ENCODE measurements around the gene RALBP1.
A peak's percentile ranks its signal among the peaks of the same experiment; 100 is the strongest.
"Not testable (repeated sequence)": the region's sequence is repeated elsewhere in the genome, so short reads cannot be mapped to it uniquely, and the experiment has no call there.

RALBP1 gene

DNA sequence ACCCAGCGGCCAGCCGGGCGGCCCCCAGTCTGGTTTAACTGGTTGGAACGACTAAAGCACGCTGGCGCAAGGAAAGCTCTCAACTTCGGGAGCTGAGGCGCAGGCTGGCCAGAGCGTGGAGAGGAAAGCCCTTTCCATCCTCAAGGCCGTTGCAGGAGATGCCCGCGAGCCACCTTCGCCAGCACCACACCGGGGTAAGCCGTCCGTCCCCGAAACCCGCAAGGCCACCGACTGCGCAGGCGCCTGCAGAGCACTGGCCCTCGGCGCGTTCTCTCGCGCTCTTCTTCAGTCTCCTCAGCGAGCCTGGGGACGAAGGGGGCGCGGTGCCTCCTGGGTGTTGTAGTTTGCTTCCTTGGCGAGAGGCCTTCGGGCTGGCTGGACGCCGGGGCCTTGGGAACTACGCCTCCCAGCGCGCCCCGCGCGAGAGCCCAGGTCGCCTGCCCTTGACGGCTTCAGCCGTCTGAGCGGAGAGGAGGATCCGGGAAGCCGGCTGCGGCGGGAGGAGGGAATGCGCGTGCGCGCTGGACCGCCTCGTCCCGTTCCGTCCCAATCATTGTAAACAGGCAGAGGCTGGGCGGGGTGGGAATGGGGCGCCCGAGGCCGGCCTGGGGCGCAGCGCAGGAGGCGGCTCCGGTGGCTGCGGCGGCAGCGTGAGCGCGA is at the start of gene RALBP1:
Gene RALBP1 (plus strand): TSS at position 531 of the 660 bp plus-strand sequence. CDS start 37,533 bp downstream, outside the sequence.
- DNase-seq, result peak; percentile 99

DNA sequence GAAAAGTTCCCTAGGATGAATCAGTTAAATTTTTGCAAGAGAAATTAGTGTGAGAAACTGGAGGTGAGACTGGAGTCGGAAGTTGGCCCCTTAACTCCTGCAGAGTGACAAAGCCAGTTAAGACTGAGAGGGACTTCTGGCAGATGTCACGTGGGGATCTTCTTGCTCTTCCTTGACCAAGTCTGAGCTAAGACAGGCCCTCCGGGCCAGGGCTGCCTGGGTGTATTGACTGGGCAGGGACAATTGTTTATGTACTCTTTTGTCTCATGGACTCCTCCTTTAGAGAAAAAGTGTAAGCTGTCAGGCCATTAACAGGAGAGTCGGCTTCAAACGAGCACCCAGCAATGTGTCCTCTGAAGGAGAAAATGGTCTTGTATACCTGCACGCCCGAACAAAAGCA is 48.6 kb upstream of the RALBP1 start:
- DNase-seq, result no peak

DNA sequence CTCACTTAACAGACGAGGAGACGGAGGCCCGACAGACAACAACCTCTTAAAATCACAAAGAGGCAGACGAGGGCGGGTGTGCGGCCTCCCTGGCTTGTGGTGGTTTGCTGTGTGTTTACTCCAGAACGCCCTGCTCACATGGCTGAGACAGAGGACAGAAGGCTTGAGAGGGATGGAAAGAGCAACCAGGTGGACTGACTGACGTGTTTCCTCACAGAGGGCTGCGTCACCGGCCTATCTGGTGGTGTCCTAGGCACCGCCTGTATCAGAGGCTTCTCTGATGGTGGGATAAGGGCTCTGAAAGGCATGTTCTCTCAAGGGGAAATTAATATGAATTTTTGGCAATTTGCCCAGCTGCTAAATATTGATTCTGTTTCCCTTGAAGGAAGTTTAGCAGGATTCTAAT is 47.0 kb upstream of the RALBP1 start:
- DNase-seq, result peak; percentile 16

GRCh38 chr18:9428862-9429661 is 46.3 kb upstream of the RALBP1 start:
- DNase-seq, result no peak

DNA sequence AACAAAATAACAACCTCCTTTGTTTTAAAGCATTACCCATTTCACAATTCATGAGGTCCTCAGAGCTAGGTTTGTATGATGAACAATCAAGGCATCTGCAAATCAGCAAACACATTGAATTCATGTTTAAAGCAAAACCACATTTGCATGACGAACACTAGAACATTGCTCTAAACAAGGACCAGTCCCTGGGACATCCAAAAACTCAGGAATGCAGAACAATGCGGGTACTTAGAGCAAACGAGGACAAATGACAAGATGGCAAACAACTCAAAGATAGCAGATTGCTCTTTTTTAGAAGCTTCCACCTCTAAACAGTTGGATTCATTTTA is 45.7 kb upstream of the RALBP1 start:
- no peak for DNase-seq

- DNase-seq, result not testable (repeated sequence)
Observed at GRCh38 chr18:9430315-9430714, 45.0 kb upstream of the RALBP1 start.

GRCh38 chr18:9431296-9431695 is 44.0 kb upstream of the RALBP1 start:
- DNase-seq, result no peak

GRCh38 chr18:9433122-9433521 is 42.2 kb upstream of the RALBP1 start:
- DNase-seq, result not testable (repeated sequence)

GRCh38 chr18:9433671-9434121 is 41.6 kb upstream of the RALBP1 start:
- DNase-seq, result peak; percentile 71

DNA sequence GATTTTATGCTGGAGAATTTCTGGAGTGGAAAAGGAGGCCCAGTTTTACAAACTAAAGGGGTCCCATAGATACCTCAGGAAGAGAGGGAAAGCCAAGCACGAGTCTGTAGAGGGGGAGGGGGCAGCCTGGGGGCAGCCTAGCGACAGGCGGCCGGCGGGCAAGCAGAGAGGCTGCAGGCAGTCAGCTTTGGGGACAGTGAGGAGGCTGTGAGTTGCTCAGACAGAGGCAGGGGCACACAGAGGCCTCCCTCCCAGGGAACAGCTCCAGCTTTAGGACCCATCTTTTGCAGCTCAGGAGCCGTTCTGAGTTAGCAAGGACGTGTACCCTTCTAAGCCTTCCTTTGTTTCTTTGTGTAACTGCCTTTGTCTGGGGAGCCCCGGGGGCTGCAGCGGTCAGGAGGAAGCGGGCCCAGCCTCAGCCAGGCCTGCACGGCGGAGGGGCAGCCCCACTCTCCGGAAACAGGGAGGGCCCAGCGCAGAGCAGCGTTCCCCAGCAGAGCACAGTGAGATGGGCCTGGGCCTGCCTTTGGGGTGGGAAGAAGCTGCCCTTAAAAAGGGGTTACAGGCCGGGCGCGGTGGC is 41.1 kb upstream of the RALBP1 start:
- DNase-seq, result no peak

DNA sequence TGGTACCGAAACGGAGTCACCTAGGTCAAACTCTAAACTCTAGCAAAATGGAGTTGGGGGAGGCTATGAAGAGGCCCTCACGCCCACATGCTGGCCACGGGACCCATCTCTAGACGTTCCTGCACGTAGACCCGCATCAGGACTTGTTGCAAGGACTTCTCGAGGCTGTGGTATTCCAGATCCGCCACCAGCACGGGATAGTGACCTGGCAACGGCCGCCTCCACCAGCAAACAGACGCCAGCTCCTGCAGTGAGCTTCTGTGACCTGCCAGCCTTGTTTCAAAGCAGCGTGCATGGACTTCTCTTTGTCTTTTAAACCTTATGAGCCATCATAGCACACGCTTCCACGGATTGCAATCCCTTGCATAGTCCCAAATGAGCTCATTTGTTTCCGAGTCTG is 40.3 kb upstream of the RALBP1 start:
- DNase-seq, result no peak

DNA sequence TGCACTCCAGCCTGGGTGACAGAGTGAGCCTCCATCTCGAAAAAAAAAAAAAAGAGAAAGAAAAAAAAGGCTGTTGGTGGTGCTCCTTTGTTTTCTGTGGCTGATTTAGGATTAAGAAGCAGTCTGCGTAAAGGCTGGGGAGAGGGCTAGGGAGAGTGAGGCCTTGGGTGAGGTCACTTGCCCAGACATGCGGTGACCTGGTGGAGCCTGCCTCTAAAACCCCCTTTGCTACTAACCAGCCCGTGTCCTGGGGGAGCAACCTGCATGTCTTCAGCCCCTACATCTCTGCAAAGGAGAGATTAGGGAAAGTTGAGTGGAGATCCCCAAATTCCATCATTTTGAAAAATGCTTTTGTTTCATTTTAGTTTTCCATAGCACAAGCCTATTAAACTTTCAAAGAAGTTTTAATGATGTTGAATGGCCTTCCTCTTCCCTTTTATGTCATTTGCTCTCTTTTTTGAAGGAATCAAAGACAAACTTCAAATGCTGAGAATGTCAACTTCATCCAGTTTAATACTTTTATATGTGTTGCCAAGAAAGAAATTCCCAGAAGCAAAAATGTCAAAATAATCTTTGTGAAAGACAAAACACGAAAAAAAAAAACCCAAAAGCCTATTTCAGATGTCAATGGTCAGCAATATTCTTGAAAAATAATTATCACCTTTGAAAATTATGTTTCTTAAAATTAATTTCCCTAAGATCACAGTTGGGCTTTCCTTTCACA is 38.9 kb upstream of the RALBP1 start:
- DNase-seq, result no peak

DNA sequence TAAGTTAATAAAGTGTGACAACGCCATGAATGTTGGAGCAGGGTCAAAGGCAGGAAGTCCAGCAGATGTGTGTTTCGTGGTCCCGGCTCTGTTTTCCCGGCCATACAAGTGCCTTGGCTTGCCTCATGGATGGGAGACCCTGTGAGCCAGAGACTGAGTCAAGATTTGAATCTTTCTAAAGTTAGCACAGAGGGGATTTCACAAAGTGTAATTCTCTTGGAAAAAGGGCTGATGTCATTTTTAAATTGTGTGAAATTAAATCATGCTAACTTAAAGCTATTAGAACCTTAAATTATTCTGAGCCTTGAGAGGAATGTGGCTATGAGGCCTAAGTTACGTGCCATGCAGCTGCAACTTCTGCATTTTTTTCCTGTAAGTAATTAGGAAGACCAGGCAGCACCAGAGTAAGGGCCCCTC is 38.3 kb upstream of the RALBP1 start:
- no peak for DNase-seq

GRCh38 chr18:9437672-9438071 is 37.6 kb upstream of the RALBP1 start:
- no peak for DNase-seq

GRCh38 chr18:9441061-9441460 is 34.3 kb upstream of the RALBP1 start:
- DNase-seq, result no peak

DNA sequence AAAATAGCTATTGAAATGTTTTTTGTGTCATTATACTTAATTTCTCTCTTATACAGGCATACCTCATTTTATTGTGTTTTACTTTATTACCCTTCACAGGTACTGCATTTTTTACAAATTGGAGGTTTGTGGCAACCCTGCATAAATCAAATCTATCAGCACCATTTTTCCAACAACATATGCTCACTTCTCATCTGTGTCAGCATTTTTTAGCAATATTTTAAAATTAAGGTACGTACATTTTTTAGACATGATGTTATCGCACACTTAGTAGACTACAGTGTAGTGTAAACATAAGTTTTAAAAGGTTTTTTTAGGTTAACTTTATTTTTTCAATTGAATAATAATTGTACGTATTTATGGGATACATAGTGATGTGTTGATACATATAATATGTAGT is 30.8 kb upstream of the RALBP1 start:
- no peak for DNase-seq

DNA sequence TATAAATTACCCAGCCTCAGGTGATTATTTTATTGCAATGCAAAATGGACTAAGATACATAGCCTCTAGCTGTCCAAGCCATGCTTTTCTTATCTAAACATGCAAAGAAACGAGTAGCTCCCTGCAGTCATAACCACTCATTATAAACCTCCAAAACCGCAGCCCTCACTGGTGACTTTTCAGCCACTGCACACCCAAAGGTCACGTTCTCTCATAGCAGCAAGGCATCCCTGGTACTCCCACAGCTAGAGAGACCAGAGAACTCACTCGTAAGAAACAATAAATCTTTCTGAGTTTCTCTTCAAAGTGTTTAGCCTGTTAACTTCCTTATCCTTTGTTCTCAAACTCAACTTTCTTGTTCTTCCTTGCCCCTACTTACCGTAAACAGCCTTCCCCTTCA is 28.5 kb upstream of the RALBP1 start:
- no peak for DNase-seq

DNA sequence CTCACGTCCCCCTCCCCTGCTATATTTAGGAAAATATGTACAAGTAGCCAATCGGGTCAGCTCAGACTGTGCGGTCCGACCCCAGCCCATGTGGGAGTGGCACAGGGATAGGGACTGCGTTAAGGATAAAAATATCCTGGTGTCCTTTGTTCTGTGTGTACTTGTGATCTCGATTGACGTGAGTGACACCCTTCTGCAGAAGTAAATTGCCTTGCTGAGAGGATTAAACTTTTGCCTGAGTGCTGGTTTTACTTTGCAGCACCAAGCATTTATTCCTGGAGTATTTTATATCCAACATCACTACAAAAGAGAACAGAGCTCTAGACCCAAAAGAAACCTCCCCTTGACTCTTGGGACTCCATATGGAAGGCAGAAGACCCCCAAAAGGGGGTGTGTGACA is 28.0 kb upstream of the RALBP1 start:
- DNase-seq, result no peak

DNA sequence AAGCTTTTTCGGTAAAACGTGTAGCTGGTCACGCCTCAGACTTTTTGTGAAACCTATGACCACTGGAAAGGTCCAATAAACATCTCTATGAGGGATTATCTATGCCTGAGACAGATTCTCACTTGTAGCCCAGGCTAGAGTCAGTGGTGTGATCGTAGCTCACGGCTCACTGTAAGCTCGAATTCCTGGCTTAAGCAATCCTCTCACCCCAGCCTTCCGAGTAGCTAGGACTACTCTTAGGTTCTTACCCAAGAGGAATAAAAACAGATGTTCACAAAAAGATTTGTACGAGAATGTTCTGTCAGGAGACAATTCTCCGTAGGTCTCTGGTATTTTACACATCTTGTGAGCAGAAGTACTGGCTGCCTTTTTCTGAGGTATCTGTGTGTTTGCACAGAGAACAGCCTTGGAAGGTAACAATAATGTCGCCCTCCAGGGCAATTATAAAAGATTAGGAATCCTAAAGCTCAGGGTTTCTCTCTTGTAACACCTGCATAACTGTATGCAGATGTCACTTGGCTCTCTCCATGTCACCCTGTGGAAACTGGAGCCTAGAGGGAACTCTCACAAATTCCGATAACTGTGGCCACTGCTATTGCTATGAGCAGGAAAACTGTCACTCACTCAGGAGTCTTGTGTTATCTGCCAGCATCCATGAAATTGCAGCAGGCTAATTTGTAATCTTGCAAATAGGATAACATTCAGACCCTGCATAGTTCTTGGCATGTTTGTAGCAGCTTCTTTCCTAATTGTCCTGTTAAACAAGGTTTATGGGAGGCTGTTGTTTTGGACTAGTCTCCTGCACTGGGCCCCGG is 25.5 kb upstream of the RALBP1 start:
- no peak for DNase-seq

DNA sequence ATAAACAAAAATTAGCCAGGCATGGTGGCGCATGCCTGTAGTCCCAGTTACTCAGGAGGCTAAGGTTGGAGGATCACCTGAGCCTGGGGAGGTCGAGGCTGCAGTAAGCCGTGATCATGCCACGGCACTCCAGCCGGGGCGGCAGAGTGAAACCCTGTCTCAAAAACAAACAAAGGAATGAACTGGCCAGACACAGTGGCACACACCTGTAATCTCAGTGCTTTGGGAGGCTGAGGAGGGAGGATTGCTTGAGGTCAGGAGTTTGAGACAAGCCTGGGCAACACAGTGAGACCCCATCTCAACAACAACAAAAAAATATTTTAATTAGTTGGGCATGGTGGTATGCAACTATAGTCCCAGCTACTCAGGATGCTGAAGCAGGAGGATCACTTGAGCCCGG is 24.4 kb upstream of the RALBP1 start:
- DNase-seq, result not testable (repeated sequence)

GRCh38 chr18:9453283-9453682 is 22.0 kb upstream of the RALBP1 start:
- DNase-seq, result no peak

GRCh38 chr18:9454061-9454703 is 21.1 kb upstream of the RALBP1 start:
- no peak for DNase-seq

Measured in NCI-H2171 (cell line).